NOMO-1 (cell line): ENCODE results near the gene SGF29.
"Not testable (repeated sequence)": the region's sequence is repeated elsewhere in the genome, so short reads cannot be mapped to it uniquely, and the experiment has no call there.

Experiments
- DNase-seq, 2 experiments: peaks; one replicate each; lab custom pipeline; 2025; ENCODE audit not compliant: unreplicated experiment in 2 of 2; lab: John Stamatoyannopoulos, UW

SGF29 gene

GRCh38 chr16:28532940-28533647 is 20.6 kb upstream of the SGF29 start:
- no peak for DNase-seq

GRCh38 chr16:28534542-28535373 is 19.0 kb upstream of the SGF29 start:
- peak; percentile 94 to 99 for DNase-seq

GRCh38 chr16:28537076-28537475 is 16.6 kb upstream of the SGF29 start:
- DNase-seq = no peak

GRCh38 chr16:28537964-28538732 is 15.6 kb upstream of the SGF29 start:
- DNase-seq = no peak

- DNase-seq = no peak
These were observed 14.8 kb upstream of the SGF29 start, which contains the start of gene NUPR1 for GRCh38 chr16:28538733-28539596. NUPR1 (minus strand) TSS chr16:28538974; CDS start chr16:28538907, 67 bp downstream.

- no peak for DNase-seq
These were observed 13.4 kb upstream of the SGF29 start for GRCh38 chr16:28540346-28540745.

GRCh38 chr16:28542646-28543045 is 11.1 kb upstream of the SGF29 start:
- no peak for DNase-seq

GRCh38 chr16:28543072-28543471 is 10.6 kb upstream of the SGF29 start:
- peak; percentile 79 to 97 for DNase-seq

GRCh38 chr16:28544998-28545397 is 8.7 kb upstream of the SGF29 start:
- no peak for DNase-seq

- DNase-seq = not testable (repeated sequence)
These were observed 7.8 kb upstream of the SGF29 start for GRCh38 chr16:28545964-28546363.

- DNase-seq = no peak
These were observed 7.1 kb upstream of the SGF29 start for GRCh38 chr16:28546626-28547025.

- DNase-seq = no peak
These were observed 5.4 kb upstream of the SGF29 start for GRCh38 chr16:28548306-28548802.

- peak; percentile 70 to 79 for DNase-seq
These were observed 4.3 kb upstream of the SGF29 start for GRCh38 chr16:28549301-28549899.

GRCh38 chr16:28554634-28555423 is 1.1 kb downstream of the SGF29 start:
- DNase-seq = no peak

- no peak for DNase-seq
These were observed 1.8 kb downstream of the SGF29 start for GRCh38 chr16:28555561-28555960.

- DNase-seq = no peak
These were observed 3.2 kb downstream of the SGF29 start for GRCh38 chr16:28556914-28557320.

GRCh38 chr16:28558456-28558855 is 4.7 kb downstream of the SGF29 start:
- no peak for DNase-seq

GRCh38 chr16:28561557-28562187 is 8.0 kb downstream of the SGF29 start:
- DNase-seq = no peak
